GF-D8 (cell line): Measurements from ENCODE around the gene TNFAIP8L1.

Experiments used
- DNase-seq: peaks from one replicate; lab custom pipeline; 2025; lab: John Stamatoyannopoulos, UW

TNFAIP8L1 gene

DNA sequence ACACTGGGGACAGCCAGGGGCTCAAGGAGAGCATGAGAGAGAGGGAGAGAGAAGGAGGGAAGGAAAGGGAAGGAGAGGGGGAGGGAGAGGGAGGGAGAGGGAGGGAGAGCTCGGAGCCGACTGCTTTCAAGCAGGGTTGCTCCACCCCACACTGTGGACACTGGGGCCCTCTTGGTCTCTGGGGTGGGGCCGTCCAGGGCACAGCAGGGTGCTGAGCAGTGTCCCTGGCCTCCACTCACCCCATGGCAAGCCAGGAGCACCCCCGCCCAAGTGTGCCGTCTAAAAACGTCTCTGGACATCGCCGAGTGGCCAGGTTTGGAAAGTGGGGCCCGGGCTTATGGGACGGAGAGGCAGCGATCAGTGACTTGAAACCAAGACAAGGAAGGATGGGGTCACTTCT lies 63.4 kb downstream of the TNFAIP8L1 start:
- DNase-seq, result no peak

GRCh38 chr19:4703671-4704316 lies 64.5 kb downstream of the TNFAIP8L1 start:
- no peak for DNase-seq

- no peak for DNase-seq
These were observed 65.0 kb downstream of the TNFAIP8L1 start for GRCh38 chr19:4704317-4704673.
